OCI-LY7 (cell line): ENCODE results near the gene GRID1. TPM values are rescaled to one million over a fixed set of nuclear protein-coding genes. Genes with fewer than 3 reads are reported as not detected.

Source experiments
- BruUV-seq: library from RNA; stranded (reverse); fragments of 400-500 nt; replicated peaks from 2 replicates; lab custom pipeline; 2021; lab: Mats Ljungman, UMichigan
- CTCF ChIA-PET: fragments of 300-600 bp; sonication (Branson Sonifier 250); formaldehyde crosslinking; loops from one replicate; lab custom pipeline; 2022; ENCODE audit warnings: antibody characterized with exemption; ENCODE audit not compliant: unreplicated experiment; lab: Charles Lee
- POLR2A ChIA-PET: fragments of 300-600 bp; sonication (Branson Sonifier 250); formaldehyde crosslinking; loops from one replicate; lab custom pipeline; 2022; ENCODE audit warnings: antibody characterized with exemption; lab: Charles Lee
- DNase-seq: peaks from one replicate; pipeline ENCODE4 v3.0.0-alpha.2; 2015; ENCODE audit warnings: low spot score
- H2AFZ ChIP-seq: fragments of 200-600 bp; sonication (generic), shearing (Covaris generic); 2 replicates; pipeline ENCODE4 v1.6.1; 2014; ENCODE audit warnings: mild to moderate bottlenecking, antibody characterized with exemption, low read length, moderate library complexity
- H3K27ac ChIP-seq: fragments of 200-600 bp; sonication (generic); 2 replicates; pipeline ENCODE4 v1.5.1; 2014; ENCODE audit warnings: mixed run types, low read depth, mild to moderate bottlenecking, moderate library complexity, low read length, inconsistent platforms; ENCODE audit not compliant: poor library complexity, severe bottlenecking
- H3K36me3 ChIP-seq: fragments of 200-600 bp; sonication (generic); 2 replicates; pipeline ENCODE4 v1.6.1; 2014; ENCODE audit warnings: mild to moderate bottlenecking, antibody characterized with exemption, low read length, moderate library complexity, mixed read lengths; ENCODE audit not compliant: insufficient read depth
- H3K4me1 ChIP-seq: fragments of 200-600 bp; sonication (generic); 2 replicates; pipeline ENCODE4 v1.5.1; 2014; ENCODE audit warnings: mild to moderate bottlenecking, low read length; ENCODE audit not compliant: insufficient read depth, poor library complexity, severe bottlenecking
- H3K4me2 ChIP-seq: fragments of 200-600 bp; sonication (generic); 2 replicates; pipeline ENCODE4 v1.6.1; 2014; ENCODE audit warnings: mild to moderate bottlenecking, low read length
- H3K4me3 ChIP-seq: fragments of 200-600 bp; sonication (generic); 2 replicates; pipeline ENCODE4 v1.5.1; 2014; ENCODE audit warnings: mild to moderate bottlenecking, low read depth, low read length; ENCODE audit not compliant: poor library complexity, severe bottlenecking
- H3K79me2 ChIP-seq: fragments of 200-600 bp; sonication (generic); 2 replicates; pipeline ENCODE4 v1.6.1; 2016; ENCODE audit warnings: low read depth, mild to moderate bottlenecking, low read length, moderate library complexity, mixed read lengths; ENCODE audit not compliant: insufficient read depth
- H3K9me2 ChIP-seq: fragments of 200-600 bp; sonication (generic); 2 replicates; pipeline ENCODE4 v1.6.1; 2016; ENCODE audit warnings: mild to moderate bottlenecking, low read length, mixed read lengths; ENCODE audit not compliant: insufficient read depth
- H3K9me3 ChIP-seq: fragments of 200-600 bp; sonication (generic); 2 replicates; pipeline ENCODE4 v1.6.1; 2014; ENCODE audit warnings: mild to moderate bottlenecking, mixed run types, low read length, mixed read lengths
- H4K20me1 ChIP-seq: fragments of 200-600 bp; sonication (generic); 2 replicates; pipeline ENCODE4 v1.6.1; 2014; ENCODE audit warnings: mild to moderate bottlenecking, antibody characterized with exemption, low read length, moderate library complexity, mixed read lengths; ENCODE audit not compliant: insufficient read depth
- CTCF ChIP-seq: fragments of 200-600 bp; sonication (generic); conservative IDR thresholded peaks from 2 replicates; pipeline ENCODE4 v1.5.1; 2014; ENCODE audit warnings: mild to moderate bottlenecking, antibody characterized with exemption, low read length, moderate library complexity, mixed read lengths
- EZH2phosphoT487 ChIP-seq: fragments of 200-600 bp; sonication (generic); IDR thresholded peaks from 2 replicates; pipeline ENCODE4 v1.6.1; 2018; ENCODE audit warnings: low read depth, borderline replicate concordance, mild to moderate bottlenecking, mixed run types, antibody characterized with exemption, low read length, moderate library complexity, mixed read lengths
- intact Hi-C: fragments of 100-400 bp; cut with micrococcal nuclease; formaldehyde crosslinking; loops from one replicate; pipeline ENCODE4 v1.10.0; 2022; ENCODE audit not compliant: unreplicated experiment
- total RNA-seq, 2 experiments: library from RNA; depleted of rRNA in 1 of 2; stranded (reverse); fragments of >200 nt in 1 of 2; shearing (Covaris generic) in 1 of 2; gene quantifications; 2 replicates each; pipeline ENCODE4 v1.2.3, GENCODE V29; 2014 to 2022

Gene GRID1
- total RNA-seq, 2 experiments from 2014 or later = 1.6 to 3.7 TPM

GRCh38 chr10:86258941-86259340, 107.7 kb downstream of the GRID1 start:
- intact Hi-C loops = no loop called here
- Histone ChIP-seq H3K9me2 (no peaks in the 10 kb centered on the region), H3K36me3 (no peaks in the 10 kb centered on the region), H3K4me2 (no peak overlapping the region), H3K27ac (no peak overlapping the region), H3K79me2 (no peaks in the 10 kb centered on the region), H3K4me1 (no peaks in the 10 kb centered on the region), H3K9me3 (no peaks in the 10 kb centered on the region), H2AFZ (no peak overlapping the region), H4K20me1 (no peaks in the 10 kb centered on the region), H3K4me3 (no peak overlapping the region)
- ChIA-PET POLR2A (interaction anchor here (1.3 kb wide), 1 partner anchor 34 kb away, joined by 3 read pairs; no protein-coding TSS in a partner anchor), CTCF (no interaction called here)
- no peak for TF ChIP-seq EZH2phosphoT487
- TF ChIP-seq CTCF = no peak
- no peak for DNase-seq
- BruUV-seq = no TSS peak

GRCh38 chr10:86258499-86258898, 108.1 kb downstream of the GRID1 start:
- DNase-seq = no peak
- H3K36me3 ChIP-seq = no peaks in the 10 kb centered on the region
- intact Hi-C loops = no loop called here
- H2AFZ ChIP-seq = no peak overlapping the region
- H3K4me3 ChIP-seq = no peak overlapping the region
- no peaks in the 10 kb centered on the region for H3K9me3 ChIP-seq
- H3K9me2 ChIP-seq = no peaks in the 10 kb centered on the region
- no peaks in the 10 kb centered on the region for H3K4me1 ChIP-seq
- ChIA-PET POLR2A (interaction anchor here (1.3 kb wide), 1 partner anchor 34 kb away, joined by 3 read pairs; no protein-coding TSS in a partner anchor), CTCF (no interaction called here)
- H3K79me2 ChIP-seq = no peaks in the 10 kb centered on the region
- no peak overlapping the region for H3K27ac ChIP-seq
- no peaks in the 10 kb centered on the region for H4K20me1 ChIP-seq
- TF ChIP-seq EZH2phosphoT487 = no peak
- no peak for TF ChIP-seq CTCF
- H3K4me2 ChIP-seq = no peak overlapping the region
- BruUV-seq = no TSS peak

- Histone ChIP-seq H2AFZ (no peak overlapping the region), H3K4me3 (no peak overlapping the region), H3K79me2 (no peaks in the 10 kb centered on the region), H4K20me1 (no peaks in the 10 kb centered on the region), H3K4me2 (no peak overlapping the region), H3K9me3 (no peaks in the 10 kb centered on the region), H3K4me1 (no peaks in the 10 kb centered on the region), H3K36me3 (no peaks in the 10 kb centered on the region), H3K9me2 (no peaks in the 10 kb centered on the region), H3K27ac (no peak overlapping the region)
- no TSS peak for BruUV-seq
- CTCF ChIA-PET = no interaction called here
- intact Hi-C loops = no loop called here
- TF ChIP-seq CTCF (no peak), EZH2phosphoT487 (no peak)
- POLR2A ChIA-PET = no interaction called here
- no peak for DNase-seq
These were observed 108.9 kb downstream of the GRID1 start for GRCh38 chr10:86257683-86258082.
